HepG2 (cell line): Measurements from ENCODE around the gene CLTCL1. TPM values are rescaled to one million over a fixed set of nuclear protein-coding genes. Genes with fewer than 3 reads are reported as not detected.

Experiments used
- AHR ChIP-seq: IDR thresholded peaks from 2 replicates; pipeline ENCODE4 v1.6.1; 2018; ENCODE audit warnings: missing genetic modification reagents, missing compliant biosample characterization
- GABPB1 ChIP-seq: IDR thresholded peaks from 2 replicates; pipeline ENCODE4 v1.6.1; 2016; ENCODE audit warnings: mild to moderate bottlenecking, missing genetic modification reagents, moderate library complexity, missing compliant biosample characterization
- HDAC6 ChIP-seq: fragments of 200-600 bp; sonication (generic); IDR thresholded peaks from 2 replicates; pipeline ENCODE4 v1.7.0; 2017; ENCODE audit warnings: mild to moderate bottlenecking, antibody characterized with exemption, low read length, low read depth
- HMG20A ChIP-seq: IDR thresholded peaks from 2 replicates; pipeline ENCODE4 v1.6.1; 2016; ENCODE audit warnings: borderline replicate concordance
- HNF4G ChIP-seq, 2 experiments: sonication (generic) in 1 of 2; formaldehyde crosslinking in 1 of 2; IDR thresholded peaks; 2 replicates each; pipeline versions ENCODE4 v1.4.0 to v1.6.1; 2011 to 2020; ENCODE audit warnings: borderline replicate concordance in 2 of 2, low read depth in 2 of 2, mild to moderate bottlenecking in 2 of 2, low read length in 1 of 2, missing genetic modification reagents in 1 of 2, moderate library complexity in 1 of 2
- HOXA5 ChIP-seq: sonication (generic); formaldehyde crosslinking; IDR thresholded peaks from 2 replicates; pipeline ENCODE4 v1.4.0; 2020; ENCODE audit warnings: missing genetic modification reagents
- KLF12 ChIP-seq: sonication (generic); formaldehyde crosslinking; IDR thresholded peaks from 2 replicates; pipeline ENCODE4 v1.4.0; 2020; ENCODE audit warnings: missing genetic modification reagents, borderline replicate concordance
- KLF13 ChIP-seq: sonication (generic); formaldehyde crosslinking; IDR thresholded peaks from 2 replicates; pipeline ENCODE4 v1.4.0; 2020; ENCODE audit warnings: mild to moderate bottlenecking, missing genetic modification reagents
- LCORL ChIP-seq, 2 experiments: fragments of 450-650 bp in 1 of 2; sonication (generic) in 1 of 2; formaldehyde crosslinking in 1 of 2; IDR thresholded peaks; 2 replicates each; pipeline versions ENCODE4 v1.5.0 to v1.6.1; 2017 to 2020; ENCODE audit warnings: antibody characterized with exemption in 1 of 2, missing genetic modification reagents in 1 of 2
- MED1 ChIP-seq: sonication (generic); formaldehyde crosslinking; IDR thresholded peaks from 2 replicates; pipeline ENCODE4 v1.4.0; 2020; ENCODE audit warnings: missing genetic modification reagents
- SETDB1 ChIP-seq: sonication (generic); formaldehyde crosslinking; IDR thresholded peaks from 2 replicates; pipeline ENCODE4 v1.5.1; 2020; ENCODE audit warnings: missing genetic modification reagents, mild to moderate bottlenecking, borderline replicate concordance
- SIX4 ChIP-seq: sonication (generic); formaldehyde crosslinking; IDR thresholded peaks from 2 replicates; pipeline ENCODE4 v1.4.0; 2020; ENCODE audit warnings: missing genetic modification reagents
- TBX3 ChIP-seq: fragments of 450-650 bp; IDR thresholded peaks from 2 replicates; pipeline ENCODE4 v1.6.1; 2017; ENCODE audit warnings: antibody characterized with exemption, mild to moderate bottlenecking, inconsistent platforms, borderline replicate concordance
- TCF12 ChIP-seq, 2 experiments: fragments of 450-650 bp in 1 of 2; sonication (generic) in 1 of 2; formaldehyde crosslinking in 1 of 2; IDR thresholded peaks; 2 replicates each; pipeline versions ENCODE4 v1.6.1 to v1.8.0; 2017 to 2022; ENCODE audit warnings: antibody characterized with exemption in 1 of 2, mild to moderate bottlenecking in 1 of 2, missing genetic modification reagents in 1 of 2, moderate library complexity in 1 of 2
- YEATS2 ChIP-seq: sonication (generic); formaldehyde crosslinking; IDR thresholded peaks from 2 replicates; pipeline ENCODE4 v1.4.0; 2020; ENCODE audit warnings: missing genetic modification reagents, borderline replicate concordance
- ZKSCAN1 ChIP-seq: fragments of 150-350 bp; IDR thresholded peaks from 2 replicates; pipeline ENCODE4 v1.6.1; 2014; ENCODE audit warnings: low read length
- ZNF460 ChIP-seq: sonication (generic); formaldehyde crosslinking; IDR thresholded peaks from 2 replicates; pipeline ENCODE4 v1.5.1; 2020; ENCODE audit warnings: missing genetic modification reagents, mild to moderate bottlenecking, borderline replicate concordance
- ZNF792 ChIP-seq: IDR thresholded peaks from 2 replicates; pipeline ENCODE4 v1.6.1; 2016
- polyA plus RNA-seq, 8 experiments: library from polyadenylated mRNA; depleted of rRNA in 3 of 8; stranded (reverse) in 7 of 8; unstranded in 1 of 8; fragments of >200 nt; fragmentation: Illumina TruSeq in 4 of 8; extraction: Trizol in 4 of 8; gene quantifications; 2 replicates each; pipeline versions ENCODE4 v1.2.1 to v1.2.3, GENCODE V29; 2011 to 2016; ENCODE audit warnings: low read depth in 4 of 8, missing spikeins in 1 of 8, mixed read lengths in 1 of 8; ENCODE audit not compliant: insufficient read depth in 1 of 8
- total RNA-seq, 5 experiments: library from RNA; depleted of rRNA; stranded (reverse); fragments of >200 nt; fragmentation: Illumina TruSeq; extraction: Trizol; gene quantifications; 2 replicates each; pipeline ENCODE4 v1.2.3, GENCODE V29; 2016; ENCODE audit warnings: low read depth in 1 of 5
- TF ChIP-seq, protein P1 (sequence below): sonication (generic); formaldehyde crosslinking; IDR thresholded peaks from 2 replicates; pipeline ENCODE4 v1.4.0; 2020; ENCODE audit warnings: mild to moderate bottlenecking, missing genetic modification reagents
- TF ChIP-seq, protein P2 (sequence below): sonication (generic); formaldehyde crosslinking; IDR thresholded peaks from 2 replicates; pipeline ENCODE4 v1.4.0; 2020; ENCODE audit warnings: mild to moderate bottlenecking, missing genetic modification reagents
- TF ChIP-seq, protein P3 (sequence below): sonication (generic); formaldehyde crosslinking; IDR thresholded peaks from 2 replicates; pipeline ENCODE4 v1.5.1; 2020; ENCODE audit warnings: mild to moderate bottlenecking, missing genetic modification reagents
- TF ChIP-seq, protein P4 (sequence below): sonication (generic); formaldehyde crosslinking; IDR thresholded peaks from 2 replicates; pipeline ENCODE4 v1.8.1; 2023; ENCODE audit warnings: mild to moderate bottlenecking, moderate library complexity, missing genetic modification reagents

Gene CLTCL1
- total and polyA plus RNA-seq, 2 of the 13 experiments (the other 11 are each of a cell fraction or from before 2014, with no cell fraction given) = 8.1 to 10.9 TPM

DNA sequence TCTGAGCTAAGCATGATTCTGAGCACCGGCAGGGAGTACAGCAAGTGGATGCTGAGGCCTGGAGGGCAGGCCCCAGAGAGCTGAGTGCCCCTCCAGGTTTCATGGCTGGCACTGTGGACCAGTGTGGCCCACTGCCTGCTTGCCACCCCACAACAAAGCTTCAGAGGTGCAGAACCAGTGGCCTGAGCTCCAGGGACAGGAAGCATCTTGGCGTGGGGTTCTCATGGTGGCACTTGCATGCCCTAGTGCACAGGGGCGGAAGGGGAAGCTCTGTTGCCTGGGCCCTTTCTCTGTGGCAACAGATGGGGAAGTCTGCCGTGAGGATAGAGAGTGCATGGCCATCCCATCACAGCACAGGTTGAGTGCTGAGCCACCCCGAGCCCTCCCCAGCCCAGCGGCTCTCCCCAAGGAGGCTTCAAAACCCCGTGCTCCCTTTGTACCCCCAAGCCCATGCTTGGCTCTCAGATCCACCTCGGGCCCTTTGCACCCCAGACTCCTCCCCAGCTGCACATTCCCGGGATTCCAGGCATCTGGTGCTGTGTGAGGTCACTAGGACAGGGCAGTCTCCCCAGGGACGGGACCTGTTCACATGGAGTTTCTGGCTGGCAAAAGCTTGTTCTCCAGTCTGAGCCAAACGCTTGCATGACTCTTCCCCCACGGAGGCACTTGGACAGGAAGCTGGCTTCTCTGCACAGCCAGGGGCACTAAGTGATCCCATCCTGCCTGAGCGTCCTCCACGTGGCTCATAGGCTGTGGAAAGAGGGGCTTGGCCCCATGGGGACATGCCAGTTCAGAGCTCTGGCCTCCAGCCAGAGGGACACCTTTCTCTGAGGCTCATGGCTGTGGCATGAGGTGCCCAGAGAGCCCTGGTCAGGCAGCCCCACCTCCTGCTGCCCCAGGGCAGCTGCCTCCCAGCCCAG, 117.2 kb downstream of the CLTCL1 start (continued):
- TF ChIP-seq, protein P1, sequence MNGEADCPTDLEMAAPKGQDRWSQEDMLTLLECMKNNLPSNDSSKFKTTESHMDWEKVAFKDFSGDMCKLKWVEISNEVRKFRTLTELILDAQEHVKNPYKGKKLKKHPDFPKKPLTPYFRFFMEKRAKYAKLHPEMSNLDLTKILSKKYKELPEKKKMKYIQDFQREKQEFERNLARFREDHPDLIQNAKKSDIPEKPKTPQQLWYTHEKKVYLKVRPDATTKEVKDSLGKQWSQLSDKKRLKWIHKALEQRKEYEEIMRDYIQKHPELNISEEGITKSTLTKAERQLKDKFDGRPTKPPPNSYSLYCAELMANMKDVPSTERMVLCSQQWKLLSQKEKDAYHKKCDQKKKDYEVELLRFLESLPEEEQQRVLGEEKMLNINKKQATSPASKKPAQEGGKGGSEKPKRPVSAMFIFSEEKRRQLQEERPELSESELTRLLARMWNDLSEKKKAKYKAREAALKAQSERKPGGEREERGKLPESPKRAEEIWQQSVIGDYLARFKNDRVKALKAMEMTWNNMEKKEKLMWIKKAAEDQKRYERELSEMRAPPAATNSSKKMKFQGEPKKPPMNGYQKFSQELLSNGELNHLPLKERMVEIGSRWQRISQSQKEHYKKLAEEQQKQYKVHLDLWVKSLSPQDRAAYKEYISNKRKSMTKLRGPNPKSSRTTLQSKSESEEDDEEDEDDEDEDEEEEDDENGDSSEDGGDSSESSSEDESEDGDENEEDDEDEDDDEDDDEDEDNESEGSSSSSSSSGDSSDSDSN (CRISPR knock-in tag) = 0 out of 2 replicates have a peak, but pooled peaks have one; percentile 20
- TF ChIP-seq HMG20A (CRISPR knock-in tag) (no peak), HDAC6 (no peak), YEATS2 (no peak), KLF12 (no peak), ZNF792 (CRISPR knock-in tag) (no peak), HOXA5 (CRISPR knock-in tag) (no peak), KLF13 (CRISPR knock-in tag) (no peak), TBX3 (no peak), ZNF460 (no peak), TCF12 (IDR thresholded peaks at IDR 0.05) (no peak), TCF12 (CRISPR knock-in tag; IDR thresholded peaks at IDR 0.05) (no peak), SIX4 (CRISPR knock-in tag) (no peak), LCORL (IDR thresholded peaks at IDR 0.05) (no peak), LCORL (CRISPR knock-in tag; IDR thresholded peaks at IDR 0.05) (no peak), HNF4G (IDR thresholded peaks at IDR 0.05; ENCODE audit: borderline replicate concordance, low read depth, low read length) (peak; percentile 24; the same call in 1 of the 2 replicates), HNF4G (CRISPR knock-in tag; IDR thresholded peaks at IDR 0.05; ENCODE audit: borderline replicate concordance, low read depth) (no peak), GABPB1 (CRISPR knock-in tag) (peak; percentile 14; the same call in 1 of the 2 replicates), AHR (no peak), SETDB1 (CRISPR knock-in tag) (no peak), MED1 (CRISPR knock-in tag) (0 out of 2 replicates have a peak, but pooled peaks have one; percentile 34), ZKSCAN1 (no peak)
- TF ChIP-seq, protein P2, sequence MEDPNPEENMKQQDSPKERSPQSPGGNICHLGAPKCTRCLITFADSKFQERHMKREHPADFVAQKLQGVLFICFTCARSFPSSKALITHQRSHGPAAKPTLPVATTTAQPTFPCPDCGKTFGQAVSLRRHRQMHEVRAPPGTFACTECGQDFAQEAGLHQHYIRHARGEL = no peak
- TF ChIP-seq, protein P3, sequence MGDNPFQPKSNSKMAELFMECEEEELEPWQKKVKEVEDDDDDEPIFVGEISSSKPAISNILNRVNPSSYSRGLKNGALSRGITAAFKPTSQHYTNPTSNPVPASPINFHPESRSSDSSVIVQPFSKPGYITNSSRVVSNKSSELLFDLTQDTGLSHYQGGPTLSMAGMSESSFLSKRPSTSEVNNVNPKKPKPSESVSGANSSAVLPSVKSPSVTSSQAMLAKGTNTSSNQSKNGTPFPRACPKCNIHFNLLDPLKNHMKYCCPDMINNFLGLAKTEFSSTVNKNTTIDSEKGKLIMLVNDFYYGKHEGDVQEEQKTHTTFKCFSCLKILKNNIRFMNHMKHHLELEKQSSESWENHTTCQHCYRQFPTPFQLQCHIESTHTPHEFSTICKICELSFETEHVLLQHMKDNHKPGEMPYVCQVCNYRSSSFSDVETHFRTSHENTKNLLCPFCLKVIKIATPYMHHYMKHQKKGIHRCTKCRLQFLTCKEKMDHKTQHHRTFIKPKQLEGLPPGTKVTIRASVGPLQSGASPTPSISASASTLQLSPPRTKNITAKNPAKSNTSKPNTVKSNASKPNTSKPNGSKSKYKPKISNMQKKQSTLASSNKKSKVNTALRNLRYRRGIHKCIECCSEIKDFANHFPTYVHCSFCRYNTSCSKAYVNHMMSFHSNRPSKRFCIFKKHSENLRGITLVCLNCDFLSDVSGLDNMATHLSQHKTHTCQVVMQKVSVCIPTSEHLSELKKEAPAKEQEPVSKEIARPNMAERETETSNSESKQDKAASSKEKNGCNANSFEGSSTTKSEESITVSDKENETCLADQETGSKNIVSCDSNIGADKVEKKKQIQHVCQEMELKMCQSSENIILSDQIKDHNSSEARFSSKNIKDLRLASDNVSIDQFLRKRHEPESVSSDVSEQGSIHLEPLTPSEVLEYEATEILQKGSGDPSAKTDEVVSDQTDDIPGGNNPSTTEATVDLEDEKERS (CRISPR knock-in tag) = no peak
- TF ChIP-seq, protein P4, sequence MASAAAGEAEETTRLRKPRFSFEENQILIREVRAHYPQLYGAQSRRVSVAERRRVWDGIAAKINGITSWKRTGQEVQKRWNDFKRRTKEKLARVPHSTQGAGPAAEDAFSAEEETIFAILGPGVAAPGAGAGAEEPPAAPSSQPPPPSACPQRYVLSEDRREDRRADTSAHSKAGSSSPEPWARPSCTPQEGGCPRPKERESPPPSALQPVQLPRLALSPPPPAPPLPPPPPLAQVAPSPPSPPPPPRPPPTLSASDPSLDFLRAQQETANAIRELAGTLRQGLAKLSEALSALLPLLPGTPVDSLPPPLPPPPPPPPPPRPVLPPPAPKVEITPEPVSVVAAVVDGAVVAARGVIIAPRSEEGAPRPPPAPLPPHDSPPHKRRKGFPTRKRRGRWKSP (CRISPR knock-in tag) = no peak
